Activated naive CD4-positive, alpha-beta T cell treated with anti-CD3 and anti-CD28 coated beads, Interleukin-2, amount 50 U/mL, for 24 hours (primary cell): ENCODE measurements around the gene MAPK7.

Source experiments
- H3K27ac Mint-ChIP-seq: one replicate; pipeline ENCODE4 v1.8.0; 2021; ENCODE audit warnings: mild to moderate bottlenecking, mixed read lengths
- H3K27me3 Mint-ChIP-seq: one replicate; pipeline ENCODE4 v1.8.0; 2021; ENCODE audit warnings: mixed read lengths
- H3K36me3 Mint-ChIP-seq: one replicate; pipeline ENCODE4 v1.8.0; 2021; ENCODE audit warnings: mixed read lengths
- H3K4me1 Mint-ChIP-seq: one replicate; pipeline ENCODE4 v1.8.0; 2021; ENCODE audit warnings: mixed read lengths
- H3K4me3 Mint-ChIP-seq: one replicate; pipeline ENCODE4 v1.8.0; 2021; ENCODE audit warnings: mild to moderate bottlenecking, mixed read lengths
- H3K9me3 Mint-ChIP-seq: one replicate; pipeline ENCODE4 v1.8.0; 2021; ENCODE audit warnings: mixed read lengths

The MAPK7 gene

GRCh38 chr17:19392303-19392702 lies 14.0 kb downstream of the MAPK7 start:
- Mint-ChIP-seq H3K4me1 (no peaks in the 10 kb centered on the region), H3K9me3 (no peaks in the 10 kb centered on the region), H3K27me3 (no peaks in the 10 kb centered on the region), H3K27ac (no peak overlapping the region), H3K4me3 (no peak overlapping the region), H3K36me3 (no peaks in the 10 kb centered on the region)

DNA sequence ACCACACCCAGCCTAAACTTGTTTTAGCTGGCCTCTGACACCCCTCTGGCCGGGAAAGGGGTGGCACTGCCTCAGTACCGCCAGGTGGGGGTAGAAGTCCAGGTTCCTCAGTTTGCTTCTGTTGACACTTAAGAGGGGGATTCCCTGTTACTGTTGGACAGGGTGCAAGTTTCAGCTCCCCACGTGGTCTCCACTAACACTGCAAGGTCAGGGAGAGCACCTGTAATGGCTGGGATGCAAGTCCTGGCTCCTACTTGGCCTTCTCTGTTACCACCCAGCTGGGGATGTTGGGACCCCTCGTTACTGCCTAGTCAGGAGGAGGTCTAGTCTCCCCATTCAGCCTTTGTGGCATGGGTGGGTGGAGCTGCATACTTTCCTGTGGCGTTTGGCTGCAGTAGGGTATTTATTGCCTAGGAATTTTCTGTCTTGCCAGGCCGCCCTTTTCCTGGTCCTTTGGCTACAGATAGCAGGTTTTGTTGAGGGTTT lies 19.3 kb downstream of the MAPK7 start:
- H3K9me3 Mint-ChIP-seq = no peaks in the 10 kb centered on the region
- H3K4me3 Mint-ChIP-seq = no peak overlapping the region
- no peak overlapping the region for H3K27ac Mint-ChIP-seq
- H3K4me1 Mint-ChIP-seq = no peaks in the 10 kb centered on the region
- no peaks in the 10 kb centered on the region for H3K27me3 Mint-ChIP-seq
- no peaks in the 10 kb centered on the region for H3K36me3 Mint-ChIP-seq

DNA sequence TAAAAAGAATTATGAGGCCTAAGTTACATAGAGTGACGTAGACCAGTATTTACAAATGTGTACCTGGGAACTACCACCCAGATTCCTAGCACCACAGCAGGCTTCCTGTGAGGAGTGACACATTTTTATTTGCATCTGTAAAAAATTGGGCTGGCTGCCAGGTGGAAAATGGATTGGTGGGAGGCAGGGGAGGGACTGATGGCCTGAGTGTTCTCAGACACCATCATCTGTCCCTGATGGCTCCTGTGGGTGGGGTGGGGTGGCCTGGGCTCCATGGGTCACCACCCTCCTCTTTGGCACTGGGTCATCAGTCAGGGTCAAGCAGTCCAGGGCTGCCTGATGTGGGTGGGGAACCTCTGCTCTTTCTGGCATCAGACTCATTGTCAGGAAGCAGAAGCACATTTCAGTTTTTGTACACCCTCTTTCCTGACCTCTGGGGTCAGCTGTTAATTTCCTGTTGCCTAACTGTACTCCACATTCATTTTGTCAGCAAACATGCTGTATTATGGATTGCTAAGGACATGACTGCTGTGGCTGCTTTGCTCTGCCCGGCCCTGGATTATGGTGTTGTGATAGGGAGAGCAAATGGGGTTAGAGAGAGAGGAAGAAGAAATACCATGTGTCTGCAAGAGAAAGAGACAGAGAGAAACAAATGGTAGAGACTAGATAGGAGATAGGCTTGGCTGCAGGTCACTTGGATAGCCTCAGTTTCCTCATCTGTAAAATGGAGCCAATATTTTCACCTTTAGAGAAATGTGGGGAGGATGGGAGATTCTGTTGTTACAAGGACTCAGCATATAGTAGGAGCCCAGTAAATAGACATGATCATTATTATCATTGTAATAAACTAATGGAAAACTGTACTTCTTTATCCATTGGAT lies 20.2 kb downstream of the MAPK7 start:
- no peaks in the 10 kb centered on the region for H3K9me3 Mint-ChIP-seq
- no peak overlapping the region for H3K4me3 Mint-ChIP-seq
- no peak overlapping the region for H3K27ac Mint-ChIP-seq

DNA sequence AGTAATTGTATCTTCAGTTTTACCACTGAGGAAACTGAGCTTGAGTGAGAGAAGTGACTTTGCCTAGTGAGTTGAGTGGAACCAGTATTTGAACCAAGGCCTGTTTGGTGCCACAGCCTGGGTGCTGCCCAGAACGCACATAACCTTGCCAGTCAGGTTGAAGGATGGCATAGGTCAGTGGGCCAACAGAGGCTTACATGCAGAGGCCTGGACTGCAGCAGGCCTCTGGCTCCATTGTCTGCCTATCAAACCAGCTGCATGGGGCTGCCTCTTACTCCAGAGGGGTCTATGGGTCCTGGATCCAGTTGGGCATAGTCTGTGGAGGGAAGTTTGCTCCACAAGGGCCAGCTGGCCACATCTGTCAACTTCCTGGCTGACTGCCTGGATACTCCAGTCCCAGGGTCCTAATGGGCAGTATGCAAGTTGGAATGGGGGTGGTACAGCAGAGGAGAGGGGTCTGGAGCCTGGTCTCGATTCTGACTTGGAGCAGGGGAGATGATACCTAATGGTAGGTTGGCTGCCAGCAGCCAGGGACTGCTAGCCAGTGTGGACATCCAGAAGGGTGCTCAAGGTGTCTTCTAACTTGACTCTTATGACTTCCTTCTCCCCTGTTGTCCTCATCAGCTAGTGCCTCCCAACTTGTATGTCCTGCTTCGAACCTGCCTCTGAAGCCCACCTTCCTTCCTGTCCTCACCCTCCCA lies 21.6 kb downstream of the MAPK7 start:
- Mint-ChIP-seq H3K27ac (no peak overlapping the region), H3K4me3 (no peak overlapping the region), H3K36me3 (no peaks in the 10 kb centered on the region), H3K9me3 (no peaks in the 10 kb centered on the region), H3K27me3 (no peaks in the 10 kb centered on the region), H3K4me1 (no peaks in the 10 kb centered on the region)

More for the DNA sequence above, 20.2 kb downstream of the MAPK7 start:
- no peaks in the 10 kb centered on the region for H3K27me3 Mint-ChIP-seq
- no peaks in the 10 kb centered on the region for H3K36me3 Mint-ChIP-seq
- no peaks in the 10 kb centered on the region for H3K4me1 Mint-ChIP-seq

- Mint-ChIP-seq H3K9me3 (no peaks in the 10 kb centered on the region), H3K4me1 (no peaks in the 10 kb centered on the region), H3K36me3 (no peaks in the 10 kb centered on the region), H3K27ac (no peak overlapping the region), H3K27me3 (no peaks in the 10 kb centered on the region), H3K4me3 (no peak overlapping the region)
Measured at GRCh38 chr17:19401321-19402010, 23.2 kb downstream of the MAPK7 start.

DNA sequence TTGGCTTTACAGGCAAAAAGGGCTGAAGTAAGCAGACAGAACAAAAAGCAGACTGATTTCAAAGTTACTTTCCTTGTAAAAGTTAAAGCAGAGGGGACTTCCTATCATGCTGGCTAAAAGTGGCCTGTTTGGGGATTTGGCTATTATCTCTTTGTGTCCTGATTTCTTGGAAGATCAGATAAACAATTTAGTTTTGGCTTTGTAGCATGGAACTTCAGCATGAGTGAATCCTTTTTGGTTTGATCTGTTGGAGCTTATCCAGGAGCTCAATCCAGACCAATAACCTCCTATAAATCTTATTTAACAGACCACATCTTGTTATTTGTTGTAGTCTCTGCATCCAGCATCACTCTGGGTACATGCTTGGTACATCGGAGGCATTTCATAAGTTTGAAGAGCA lies 23.9 kb downstream of the MAPK7 start:
- Mint-ChIP-seq H3K27me3 (no peaks in the 10 kb centered on the region), H3K9me3 (no peaks in the 10 kb centered on the region), H3K4me1 (no peaks in the 10 kb centered on the region), H3K27ac (no peak overlapping the region), H3K4me3 (no peak overlapping the region), H3K36me3 (no peaks in the 10 kb centered on the region)

DNA sequence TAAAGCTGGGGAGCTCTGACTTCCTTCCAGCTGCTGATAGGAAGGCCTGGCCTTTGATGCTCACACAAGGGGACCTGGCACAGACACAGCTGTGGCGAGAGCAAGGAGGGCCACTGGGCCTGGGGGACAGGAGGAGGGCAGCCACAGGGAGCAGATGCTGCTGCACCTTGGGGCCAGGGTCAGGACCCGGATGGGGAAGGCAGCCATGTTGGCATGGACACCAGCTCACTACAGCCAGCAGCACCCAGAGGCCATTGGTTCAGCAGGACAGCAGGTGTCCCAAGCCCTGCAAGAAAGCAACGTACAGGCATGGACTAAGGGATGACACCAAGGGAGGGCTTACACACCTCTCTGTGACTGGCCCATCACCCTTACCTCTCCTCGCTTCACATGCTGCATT lies 24.7 kb downstream of the MAPK7 start:
- Mint-ChIP-seq H3K4me3 (no peak overlapping the region), H3K27ac (no peak overlapping the region), H3K27me3 (no peaks in the 10 kb centered on the region), H3K36me3 (no peaks in the 10 kb centered on the region), H3K9me3 (no peaks in the 10 kb centered on the region), H3K4me1 (no peaks in the 10 kb centered on the region)

DNA sequence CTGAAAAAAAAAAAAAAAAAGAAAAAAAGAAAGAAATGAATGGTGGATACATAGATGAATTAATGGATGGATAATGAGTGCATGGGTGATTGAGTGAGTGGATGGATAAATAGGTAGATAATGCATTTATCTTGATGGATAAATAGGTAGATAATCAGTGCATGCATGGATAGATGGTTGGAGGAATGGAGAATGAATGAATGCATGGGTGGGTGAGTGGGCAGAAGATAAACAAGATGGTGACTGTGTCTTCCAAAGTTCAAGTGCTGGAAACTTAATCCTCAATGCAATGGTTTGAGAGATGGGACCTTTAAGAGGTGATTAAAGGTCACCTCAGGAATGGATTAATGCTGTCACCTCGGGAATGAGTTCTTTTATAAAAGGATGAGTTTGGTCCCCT lies 26.0 kb downstream of the MAPK7 start:
- H3K27ac Mint-ChIP-seq = no peak overlapping the region
- no peak overlapping the region for H3K4me3 Mint-ChIP-seq
- no peaks in the 10 kb centered on the region for H3K4me1 Mint-ChIP-seq
- H3K9me3 Mint-ChIP-seq = no peaks in the 10 kb centered on the region
- H3K36me3 Mint-ChIP-seq = no peaks in the 10 kb centered on the region
- H3K27me3 Mint-ChIP-seq = no peaks in the 10 kb centered on the region

DNA sequence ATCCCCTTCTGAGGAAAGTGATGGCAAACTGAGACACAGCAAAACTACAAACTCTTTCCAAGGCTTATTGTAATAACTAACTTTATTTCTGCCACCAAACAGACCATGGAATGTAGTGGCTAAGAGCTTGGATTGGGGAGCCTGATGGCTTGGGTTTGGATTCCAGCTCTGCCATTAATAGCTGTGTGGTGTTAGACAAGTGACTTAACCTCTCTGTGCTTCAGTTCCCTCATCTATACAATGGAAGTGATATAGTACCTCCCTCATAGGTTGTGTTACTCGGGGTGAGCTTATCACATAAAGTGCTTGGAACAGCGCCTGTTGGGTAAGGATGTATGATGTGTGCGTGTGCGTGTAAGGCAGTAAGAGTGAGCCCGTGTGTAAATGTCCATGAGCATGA lies 26.8 kb downstream of the MAPK7 start:
- Mint-ChIP-seq H3K27me3 (no peaks in the 10 kb centered on the region), H3K4me1 (no peaks in the 10 kb centered on the region), H3K9me3 (no peaks in the 10 kb centered on the region), H3K27ac (no peak overlapping the region), H3K36me3 (no peaks in the 10 kb centered on the region), H3K4me3 (no peak overlapping the region)

- H3K36me3 Mint-ChIP-seq = no peaks in the 10 kb centered on the region
- H3K4me3 Mint-ChIP-seq = no peak overlapping the region
- no peaks in the 10 kb centered on the region for H3K27me3 Mint-ChIP-seq
- H3K27ac Mint-ChIP-seq = no peak overlapping the region
- no peaks in the 10 kb centered on the region for H3K4me1 Mint-ChIP-seq
- H3K9me3 Mint-ChIP-seq = no peaks in the 10 kb centered on the region
Measured at GRCh38 chr17:19407601-19408345, 29.5 kb downstream of the MAPK7 start.

- Mint-ChIP-seq H3K36me3 (no peaks in the 10 kb centered on the region), H3K4me3 (no peak overlapping the region), H3K9me3 (no peaks in the 10 kb centered on the region), H3K27ac (no peak overlapping the region), H3K4me1 (no peaks in the 10 kb centered on the region), H3K27me3 (no peaks in the 10 kb centered on the region)
Measured at GRCh38 chr17:19408346-19408710, 30.0 kb downstream of the MAPK7 start.

GRCh38 chr17:19409066-19409465 lies 30.8 kb downstream of the MAPK7 start:
- no peak overlapping the region for H3K4me3 Mint-ChIP-seq
- H3K36me3 Mint-ChIP-seq = no peaks in the 10 kb centered on the region
- no peaks in the 10 kb centered on the region for H3K9me3 Mint-ChIP-seq
- no peaks in the 10 kb centered on the region for H3K27me3 Mint-ChIP-seq
- no peak overlapping the region for H3K27ac Mint-ChIP-seq
- no peaks in the 10 kb centered on the region for H3K4me1 Mint-ChIP-seq

- no peak overlapping the region for H3K27ac Mint-ChIP-seq
- H3K9me3 Mint-ChIP-seq = no peaks in the 10 kb centered on the region
- no peaks in the 10 kb centered on the region for H3K36me3 Mint-ChIP-seq
- H3K4me1 Mint-ChIP-seq = no peaks in the 10 kb centered on the region
- H3K4me3 Mint-ChIP-seq = no peak overlapping the region
- no peaks in the 10 kb centered on the region for H3K27me3 Mint-ChIP-seq
Measured at GRCh38 chr17:19409509-19409908, 31.2 kb downstream of the MAPK7 start.

DNA sequence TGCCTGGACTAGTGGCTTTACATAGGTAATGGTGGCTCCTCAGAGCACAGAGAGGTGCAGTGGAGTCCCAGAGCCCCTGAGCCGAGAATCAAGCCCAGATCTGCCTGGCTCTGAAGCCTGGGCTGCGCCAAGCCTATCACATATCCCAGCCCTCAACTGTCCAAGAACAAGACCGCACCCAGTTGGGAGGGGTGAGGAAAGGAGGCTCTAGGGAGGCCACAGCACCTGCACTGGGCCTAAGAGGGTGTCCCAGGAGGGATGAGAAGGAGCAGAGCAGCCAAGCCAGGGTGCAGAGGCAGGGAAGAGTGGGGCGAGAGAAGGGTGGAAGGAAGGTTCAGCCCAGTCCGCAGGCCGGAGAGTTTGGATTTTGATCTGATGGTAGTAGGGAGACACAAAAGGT lies 31.8 kb downstream of the MAPK7 start:
- no peaks in the 10 kb centered on the region for H3K9me3 Mint-ChIP-seq
- H3K27me3 Mint-ChIP-seq = no peaks in the 10 kb centered on the region
- no peak overlapping the region for H3K27ac Mint-ChIP-seq
- no peaks in the 10 kb centered on the region for H3K36me3 Mint-ChIP-seq
- H3K4me3 Mint-ChIP-seq = no peak overlapping the region
- no peaks in the 10 kb centered on the region for H3K4me1 Mint-ChIP-seq

- no peaks in the 10 kb centered on the region for H3K27me3 Mint-ChIP-seq
- H3K36me3 Mint-ChIP-seq = no peaks in the 10 kb centered on the region
- H3K4me1 Mint-ChIP-seq = no peaks in the 10 kb centered on the region
- H3K4me3 Mint-ChIP-seq = no peak within 1 kb of the TSS
- H3K27ac Mint-ChIP-seq = no peak within 1 kb of the TSS
- no peaks in the 10 kb centered on the region for H3K9me3 Mint-ChIP-seq
Measured at GRCh38 chr17:19410875-19411620, 32.8 kb downstream of the MAPK7 start, which contains the start of gene RNF112. TSS of gene RNF112 (plus strand) at chr17:19411232. CDS start at chr17:19411409, 177 bp downstream.
